H1 (cell line): Measurements from ENCODE around the gene BIN2. TPM values are rescaled to one million over a fixed set of nuclear protein-coding genes. Genes with fewer than 3 reads are reported as not detected.

Source experiments
- CTCF ChIA-PET: fragments of 300-600 bp; sonication (Branson Sonifier 250); formaldehyde crosslinking; loops from one replicate; lab custom pipeline; 2021; ENCODE audit not compliant: partially characterized antibody; lab: Charles Lee
- POLR2A ChIA-PET: fragments of 300-600 bp; sonication (Branson Sonifier 250); formaldehyde crosslinking; loops from one replicate; lab custom pipeline; 2021; ENCODE audit warnings: inconsistent platforms; ENCODE audit not compliant: partially characterized antibody; lab: Charles Lee
- DNase-seq, 2 experiments: peaks; one replicate each; pipeline versions ENCODE4 v3.0.0 to v3.0.0-alpha.2; 2010 to 2022; ENCODE audit warnings: low spot score in 2 of 2, low read depth in 1 of 2, mixed read lengths in 1 of 2
- FAIRE-seq: peaks from 2 replicates; lab custom pipeline; 2011; peaks lifted over from hg19 to GRCh38; lab: Jason Lieb, UNC
- H2AFZ ChIP-seq: 2 replicates; pipeline ENCODE4 v1.8.1; 2012; ENCODE audit warnings: low read length, inconsistent platforms
- H2AK5ac ChIP-seq: 2 replicates; pipeline ENCODE4 v1.6.1; 2013; ENCODE audit warnings: low read depth, low read length
- H2BK120ac ChIP-seq: replicated peaks from 2 replicates; pipeline ENCODE3; 2013; ENCODE audit warnings: low read depth, low read length, inconsistent platforms
- H2BK12ac ChIP-seq: 2 replicates; pipeline ENCODE4 v1.6.1; 2013; ENCODE audit warnings: low read depth, low read length
- H2BK15ac ChIP-seq: 2 replicates; pipeline ENCODE4 v1.6.1; 2013; ENCODE audit warnings: low read length
- H2BK20ac ChIP-seq: 2 replicates; pipeline ENCODE4 v1.6.1; 2013; ENCODE audit warnings: low read length
- H2BK5ac ChIP-seq: 2 replicates; pipeline ENCODE4 v1.6.1; 2013; ENCODE audit warnings: low read depth, low read length
- H3K14ac ChIP-seq: 2 replicates; pipeline ENCODE4 v1.6.1; 2013; ENCODE audit warnings: inconsistent platforms; ENCODE audit not compliant: insufficient read length
- H3K18ac ChIP-seq: 2 replicates; pipeline ENCODE4 v1.6.1; 2013; ENCODE audit warnings: low read length; ENCODE audit errors: extremely low read depth
- H3K23ac ChIP-seq: 2 replicates; pipeline ENCODE4 v1.6.1; 2013; ENCODE audit warnings: inconsistent platforms; ENCODE audit not compliant: insufficient read length
- H3K23me2 ChIP-seq: 2 replicates; pipeline ENCODE4 v1.6.1; 2013; ENCODE audit warnings: low read depth, low read length
- H3K27ac ChIP-seq: 2 replicates; pipeline ENCODE4 v1.6.1; 2011; ENCODE audit warnings: low read depth, low read length, inconsistent platforms
- H3K27me3 ChIP-seq, 4 experiments: replicated peaks in 1 of 4; 1 replicate in 1 of 4; 2 replicates in 3 of 4; pipeline versions ENCODE4 v1.6.1 to v1.8.1; 2011 to 2013; ENCODE audit warnings: low read length in 3 of 4, mild to moderate bottlenecking in 3 of 4, inconsistent platforms in 2 of 4, mixed read lengths in 2 of 4, moderate library complexity in 1 of 4; ENCODE audit not compliant: control insufficient read depth in 3 of 4, insufficient read depth in 3 of 4; ENCODE audit errors: extremely low read depth in 1 of 4
- H3K36me3 ChIP-seq, 4 experiments: 2 replicates each; pipeline versions ENCODE4 v1.6.1 to v1.8.1; 2011 to 2013; ENCODE audit warnings: mild to moderate bottlenecking in 4 of 4, low read length in 3 of 4, moderate library complexity in 2 of 4, control low read depth in 1 of 4, inconsistent platforms in 1 of 4; ENCODE audit not compliant: insufficient read depth in 4 of 4, control insufficient read depth in 2 of 4
- H3K4ac ChIP-seq: replicated peaks from 2 replicates; pipeline ENCODE3; 2013; ENCODE audit warnings: low read length, low read depth, mixed read lengths, inconsistent platforms; ENCODE audit not compliant: insufficient read length
- H3K4me1 ChIP-seq, 4 experiments: replicated peaks in 1 of 4; 1 replicate in 1 of 4; 2 replicates in 3 of 4; pipeline versions ENCODE4 v1.6.1 to v1.8.1; 2011 to 2013; ENCODE audit warnings: low read length in 3 of 4, inconsistent platforms in 2 of 4, mixed read lengths in 1 of 4; ENCODE audit not compliant: insufficient read depth in 4 of 4, control insufficient read depth in 3 of 4
- H3K4me2 ChIP-seq, 2 experiments: 2 replicates each; pipeline versions ENCODE4 v1.6.1 to v1.8.1; 2011 to 2013; ENCODE audit warnings: low read depth in 2 of 2, low read length in 2 of 2, control low read depth in 1 of 2, inconsistent platforms in 1 of 2, mild to moderate bottlenecking in 1 of 2; ENCODE audit not compliant: insufficient read depth in 1 of 2
- H3K4me3 ChIP-seq, 4 experiments: fragments of 200-600, 300-600 bp in 1 of 4; sonication (generic), shearing (Covaris generic), sonication (Bioruptor Twin) in 1 of 4; 2 replicates each; pipeline versions ENCODE4 v1.5.1 to v1.8.1; 2011 to 2016; ENCODE audit warnings: low read length in 4 of 4, low read depth in 3 of 4, control low read depth in 2 of 4, inconsistent platforms in 2 of 4, mild to moderate bottlenecking in 2 of 4, mixed read lengths in 1 of 4, moderate library complexity in 1 of 4; ENCODE audit not compliant: insufficient read depth in 2 of 4; ENCODE audit errors: extremely low read depth in 1 of 4
- H3K56ac ChIP-seq: replicated peaks from 2 replicates; pipeline ENCODE3; 2013; ENCODE audit warnings: low read depth, mild to moderate bottlenecking, mixed read lengths, low read length, inconsistent platforms; ENCODE audit not compliant: insufficient read length
- H3K79me1 ChIP-seq: 2 replicates; pipeline ENCODE4 v1.6.1; 2013; ENCODE audit warnings: low read depth, low read length, control low read depth
- H3K79me2 ChIP-seq, 2 experiments: 2 replicates each; pipeline versions ENCODE4 v1.6.1 to v1.8.1; 2012 to 2013; ENCODE audit warnings: low read length in 2 of 2, mild to moderate bottlenecking in 2 of 2, inconsistent platforms in 1 of 2; ENCODE audit not compliant: insufficient read depth in 2 of 2, control insufficient read depth in 1 of 2
- H3K9ac ChIP-seq, 4 experiments: replicated peaks in 1 of 4; 1 replicate in 1 of 4; 2 replicates in 3 of 4; pipeline versions ENCODE4 v1.6.1 to v1.8.1; 2011 to 2013; ENCODE audit warnings: low read depth in 3 of 4, low read length in 3 of 4, control low read depth in 2 of 4, mild to moderate bottlenecking in 2 of 4, moderate library complexity in 2 of 4, inconsistent platforms in 1 of 4; ENCODE audit errors: extremely low read depth in 1 of 4
- H3K9me3 ChIP-seq, 2 experiments: 2 replicates each; pipeline versions ENCODE4 v1.6.1 to v1.8.1; 2012 to 2013; ENCODE audit warnings: mild to moderate bottlenecking in 2 of 2, moderate library complexity in 2 of 2, control low read depth in 1 of 2, inconsistent platforms in 1 of 2, low read depth in 1 of 2, low read length in 1 of 2, mixed read lengths in 1 of 2; ENCODE audit not compliant: insufficient read depth in 2 of 2
- H4K20me1 ChIP-seq, 2 experiments: replicated peaks in 1 of 2; 2 replicates each; pipeline versions ENCODE3 to v1.8.1; 2011 to 2013; ENCODE audit warnings: inconsistent platforms in 2 of 2, low read length in 2 of 2, mild to moderate bottlenecking in 1 of 2; ENCODE audit not compliant: insufficient read depth in 2 of 2, control insufficient read depth in 1 of 2
- H4K5ac ChIP-seq: 2 replicates; pipeline ENCODE4 v1.6.1; 2013; ENCODE audit warnings: low read length, low read depth, mixed read lengths, inconsistent platforms; ENCODE audit not compliant: insufficient read length
- H4K8ac ChIP-seq: 2 replicates; pipeline ENCODE4 v1.8.0; 2013; ENCODE audit warnings: mild to moderate bottlenecking, moderate library complexity, low read length, inconsistent platforms; ENCODE audit not compliant: insufficient read depth; ENCODE audit errors: extremely low read depth
- H4K91ac ChIP-seq: replicated peaks from 2 replicates; pipeline ENCODE3; 2013; ENCODE audit warnings: low read length, mixed read lengths, inconsistent platforms; ENCODE audit not compliant: insufficient read length
- BACH1 ChIP-seq: IDR thresholded peaks from 2 replicates; pipeline ENCODE4 v1.6.1; 2012; ENCODE audit warnings: low read length, improper control_type of control experiment
- POLR2A ChIP-seq, 2 experiments: IDR thresholded peaks; 1 replicate in 1 of 2; 2 replicates in 1 of 2; pipeline ENCODE4 v1.6.1; 2011; ENCODE audit warnings: low read depth in 2 of 2, low read length in 2 of 2, mild to moderate bottlenecking in 2 of 2; ENCODE audit errors: control extremely low read depth in 1 of 2
- RBBP5 ChIP-seq: IDR thresholded peaks from 2 replicates; pipeline ENCODE4 v1.7.1; 2012; ENCODE audit warnings: low read depth, mild to moderate bottlenecking, inconsistent platforms, low read length, moderate library complexity, borderline replicate concordance
- WGBS, 2 experiments: shearing (Covaris generic) in 1 of 2; methylation state at CpG; one replicate each; pipeline versions ENCODE4 v1.1.6 to v1.1.7; 2013 to 2015; ENCODE audit warnings: low lambda C conversion rate in 2 of 2, mixed read lengths in 2 of 2, inconsistent platforms in 1 of 2, low coverage in 1 of 2, missing lambda C conversion rate in 1 of 2; ENCODE audit not compliant: insufficient replicate concordance in 2 of 2, insufficient coverage in 1 of 2, insufficient read length in 1 of 2; ENCODE audit errors: extremely low coverage in 1 of 2, missing lambda C conversion rate in 1 of 2; 5-methylcytosine and 5-hydroxymethylcytosine counted together
- polyA plus RNA-seq, 7 experiments: library from polyadenylated mRNA; depleted of rRNA in 3 of 7; stranded (reverse) in 5 of 7; unstranded in 2 of 7; fragments of >200 nt in 5 of 7; fragments of 200-250 nt in 2 of 7; gene quantifications; 1 replicate in 5 of 7; 2 replicates in 1 of 7; 4 replicates in 1 of 7; pipeline versions ENCODE4 v1.2.1 to v1.2.3, GENCODE V29; 2011 to 2013; ENCODE audit warnings: missing spikeins in 2 of 7, mixed read lengths in 2 of 7
- total RNA-seq: library from RNA; stranded (reverse); fragmentation: NEBNext Ultra II Directional; extraction: Animal tissue kit (Norgen Biotek cat#: 25700); gene quantifications from 2 replicates; pipeline ENCODE4 v1.2.1, GENCODE V29; 2021

BIN2 gene
- total and polyA plus RNA-seq, 2 of the 8 experiments (the other 6 are each of a cell fraction or from before 2014, with no cell fraction given): not detected

- POLR2A ChIA-PET: interaction anchor here (0.8 to 1.7 kb wide), 11 partner anchors 8 to 200 kb away, joined by 3 to 6 read pairs (median 3); no protein-coding TSS in a partner anchor
- FAIRE-seq: no peak
- peaks cover 6% of the 10 kb centered on the region; the same call in 1 of the 2 replicates for H3K79me1 ChIP-seq
- peaks cover 0 to 23% (median 10%) of the 10 kb centered on the region in 4 experiments; a peak in 6 of 7 replicates for H3K4me1 ChIP-seq
- 99% methylated on average over 4 of the region's 4 CpGs; no CpG with 5 or more reads in 1 of the 2 experiments for WGBS, 2 experiments
- peak in 1 of 2 experiments; percentile 55; a peak in 2 of 3 replicates for TF ChIP-seq POLR2A (IDR thresholded peaks at IDR 0.05; ENCODE audit: control extremely low read depth in 1 of 2, low read depth in 2 of 2, low read length in 2 of 2)
- TF ChIP-seq BACH1: no peak
- no peak for TF ChIP-seq RBBP5
- TF ChIP-seq, all 59 proteins: peak for 1
- Histone ChIP-seq H3K4me2 (no peak overlapping the region), H3K79me2 (peaks cover 0 to 15% of the 10 kb centered on the region in 2 experiments; a peak in 2 of 4 replicates), H3K9ac (no peak overlapping the region), H3K27me3 (no peaks in the 10 kb centered on the region), H2BK15ac (no peak overlapping the region), H4K8ac (no peak overlapping the region), H2AK5ac (no peak overlapping the region), H2BK120ac (no peak overlapping the region), H3K27ac (no peak overlapping the region), H4K20me1 (peaks cover 0 to 2% of the 10 kb centered on the region in 2 experiments), H3K4me3 (no peak overlapping the region), H3K14ac (no peak overlapping the region), H3K23ac (no peak overlapping the region), H3K23me2 (peaks cover 4% of the 10 kb centered on the region; the same call in 1 of the 2 replicates), H2BK5ac (no peak overlapping the region), H4K5ac (no peak overlapping the region), H3K18ac (no peak overlapping the region), H2BK12ac (no peak overlapping the region), H3K36me3 (peaks cover 17 to 44% (median 27%) of the 10 kb centered on the region in 4 experiments), H4K91ac (no peak overlapping the region), H2BK20ac (no peak overlapping the region), H3K9me3 (no peaks in the 10 kb centered on the region), H3K4ac (no peak overlapping the region), H3K56ac (no peak overlapping the region), H2AFZ (no peak overlapping the region)
- DNase-seq: no peak
- CTCF ChIA-PET: interaction anchor here (0.9 to 2.4 kb wide), 7 partner anchors 9 to 109 kb away, joined by 3 to 10 read pairs (median 4); no protein-coding TSS in a partner anchor
These were observed 79.7 kb downstream of the BIN2 start for GRCh38 chr12:51244269-51244668.
